HepG2 (cell line): ENCODE results near the gene SMIM24.

ENCODE experiments used
- BCL3 ChIP-seq: sonication (generic); formaldehyde crosslinking; IDR thresholded peaks from 2 replicates; pipeline ENCODE4 v1.5.1; 2020; ENCODE audit warnings: mild to moderate bottlenecking, missing genetic modification reagents, moderate library complexity
- CTCF ChIP-seq: sonication (generic); formaldehyde crosslinking; IDR thresholded peaks from 2 replicates; pipeline ENCODE4 v1.5.0; 2020; ENCODE audit warnings: mild to moderate bottlenecking, missing genetic modification reagents, moderate library complexity
- ETV6 ChIP-seq: sonication (generic); formaldehyde crosslinking; conservative IDR thresholded peaks from 2 replicates; pipeline ENCODE4 v1.4.0; 2020; ENCODE audit warnings: missing genetic modification reagents
- FOXK1 ChIP-seq: sonication (generic); formaldehyde crosslinking; IDR thresholded peaks from 2 replicates; pipeline ENCODE4 v1.4.0; 2020; ENCODE audit warnings: low read depth, missing genetic modification reagents, borderline replicate concordance
- TAF1 ChIP-seq: sonication (generic); formaldehyde crosslinking; IDR thresholded peaks from 2 replicates; pipeline ENCODE4 v1.4.0; 2020; ENCODE audit warnings: missing genetic modification reagents
- ZFP90 ChIP-seq: sonication (generic); formaldehyde crosslinking; IDR thresholded peaks from 2 replicates; pipeline ENCODE4 v1.8.0; 2022; ENCODE audit warnings: missing genetic modification reagents, mild to moderate bottlenecking, inconsistent platforms, borderline replicate concordance
- ZNF225 ChIP-seq: sonication (generic); formaldehyde crosslinking; IDR thresholded peaks from 2 replicates; pipeline ENCODE4 v1.4.0; 2020; ENCODE audit warnings: mild to moderate bottlenecking, missing genetic modification reagents
- ZNF660 ChIP-seq: sonication (generic); formaldehyde crosslinking; IDR thresholded peaks from 2 replicates; pipeline ENCODE4 v1.5.1; 2020; ENCODE audit warnings: mild to moderate bottlenecking, low read depth, missing genetic modification reagents, borderline replicate concordance
- ZNF777 ChIP-seq: sonication (generic); formaldehyde crosslinking; IDR thresholded peaks from 2 replicates; pipeline ENCODE4 v1.4.0; 2020; ENCODE audit warnings: missing genetic modification reagents

GRCh38 chr19:3441089-3441985, 39.0 kb downstream of the SMIM24 start:
- no peak for TF ChIP-seq CTCF (CRISPR knock-in tag)
- no peak for TF ChIP-seq ZNF660 (CRISPR knock-in tag)
- no peak for TF ChIP-seq BCL3 (CRISPR knock-in tag)
- TF ChIP-seq ZNF225 (CRISPR knock-in tag) = no peak
- TF ChIP-seq ZFP90 (CRISPR knock-in tag) = no peak
- no peak for TF ChIP-seq ZNF777 (CRISPR knock-in tag)
- TF ChIP-seq FOXK1 (CRISPR knock-in tag) = no peak
- no peak for TF ChIP-seq TAF1 (CRISPR knock-in tag)
- TF ChIP-seq ETV6 = no peak
